ENCODE data around the gene USP32.
"Not testable (repeated sequence)": the region's sequence is repeated elsewhere in the genome, so short reads cannot be mapped to it uniquely, and the experiment has no call there.

Gene USP32

GRCh38 chr17:60327134-60327900, 64.6 kb downstream of the USP32 start:
- no peak for DNase-seq

- no peak for DNase-seq
Measured at GRCh38 chr17:60326702-60327101, 65.2 kb downstream of the USP32 start.

DNA sequence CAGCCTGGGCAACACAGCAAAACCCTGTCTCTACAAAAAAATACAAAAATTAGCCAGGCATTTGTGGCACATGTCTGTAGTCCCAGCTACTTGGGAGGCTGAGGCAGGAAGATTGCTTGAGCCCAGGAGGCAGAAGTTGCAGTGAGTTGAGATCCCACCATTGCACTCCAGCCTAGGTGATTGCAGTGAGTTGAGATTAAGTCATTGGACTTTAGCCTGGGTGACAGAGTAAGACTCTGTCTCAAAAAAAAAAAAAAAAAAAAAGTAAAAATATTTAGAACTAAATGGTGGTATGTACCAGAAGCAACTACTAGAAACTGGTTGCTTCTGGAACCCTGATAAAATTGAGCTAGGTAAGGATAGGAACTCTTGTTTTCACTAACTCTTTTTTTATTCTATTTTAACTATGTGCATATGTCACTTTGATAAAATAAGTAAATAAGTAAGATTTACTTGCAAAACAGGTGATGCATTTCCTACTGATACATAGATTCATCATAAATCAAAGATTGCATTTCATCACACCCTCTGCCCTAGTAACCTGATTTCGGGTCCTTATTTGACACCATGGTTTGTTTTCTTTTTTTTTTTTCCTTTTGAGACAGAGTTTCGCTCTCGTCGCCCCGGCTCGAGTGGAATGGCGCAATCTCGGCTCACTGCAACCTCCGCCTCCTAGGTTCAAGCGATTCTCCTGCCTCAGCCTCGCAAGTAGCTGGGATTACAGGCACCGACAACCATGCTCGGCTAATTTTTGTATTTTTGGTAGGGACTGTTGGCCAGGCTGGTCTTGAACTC, 66.0 kb downstream of the USP32 start:
- DNase-seq: no peak

DNA sequence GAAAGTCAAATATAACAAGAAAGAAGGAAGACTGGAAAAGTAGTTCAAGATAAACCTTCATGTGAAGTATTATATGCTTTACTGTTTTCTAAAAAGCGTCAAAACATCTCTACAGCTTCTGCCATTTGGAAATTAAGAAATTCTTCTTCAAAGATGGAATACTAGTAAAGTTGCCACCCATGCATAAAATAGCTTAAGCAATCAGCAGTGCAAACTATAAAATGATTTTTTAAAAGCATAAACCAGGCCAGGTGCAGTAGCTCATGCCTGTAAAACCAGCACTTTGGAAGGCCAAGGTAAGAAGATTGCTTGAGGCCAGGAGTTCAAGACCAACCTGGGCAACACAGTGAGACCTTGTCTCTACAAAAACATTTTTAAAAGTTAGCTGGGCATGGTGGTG, 68.2 kb downstream of the USP32 start:
- DNase-seq: no peak

GRCh38 chr17:60322056-60322387, 69.9 kb downstream of the USP32 start:
- DNase-seq: no peak

DNA sequence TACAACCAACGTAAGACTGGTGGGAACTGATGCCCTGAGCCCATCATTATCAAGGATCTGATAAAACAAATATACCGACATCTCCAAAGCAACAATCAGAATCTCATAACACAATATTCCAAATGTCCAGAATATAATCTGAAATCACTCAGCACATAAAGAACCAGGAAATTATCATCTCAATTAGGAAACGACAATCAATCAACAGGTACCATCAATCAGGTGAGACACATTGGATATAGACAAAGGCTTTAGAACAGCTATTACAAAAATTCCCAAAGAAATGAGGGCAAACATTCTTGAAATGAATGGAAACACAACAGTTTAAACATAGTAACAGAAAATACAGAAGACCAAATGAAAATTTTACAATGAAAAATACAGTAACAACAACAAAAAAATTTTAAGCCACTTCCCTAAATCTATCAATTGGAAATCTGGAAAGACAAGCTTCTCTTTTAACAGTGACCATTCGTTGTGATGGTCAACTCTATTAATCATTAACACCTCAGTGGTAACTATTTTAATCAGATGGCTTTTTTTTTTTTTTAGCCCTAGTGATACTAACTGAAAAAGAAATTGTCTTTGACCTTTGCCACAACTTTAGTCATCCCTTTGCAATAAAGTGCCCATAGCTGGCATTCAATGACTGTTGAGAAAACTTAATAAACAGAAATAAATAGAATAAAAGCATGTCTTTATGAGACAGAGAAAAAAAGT, 70.4 kb downstream of the USP32 start:
- no peak for DNase-seq

GRCh38 chr17:60318830-60319229, 73.1 kb downstream of the USP32 start:
- DNase-seq: no peak

DNA sequence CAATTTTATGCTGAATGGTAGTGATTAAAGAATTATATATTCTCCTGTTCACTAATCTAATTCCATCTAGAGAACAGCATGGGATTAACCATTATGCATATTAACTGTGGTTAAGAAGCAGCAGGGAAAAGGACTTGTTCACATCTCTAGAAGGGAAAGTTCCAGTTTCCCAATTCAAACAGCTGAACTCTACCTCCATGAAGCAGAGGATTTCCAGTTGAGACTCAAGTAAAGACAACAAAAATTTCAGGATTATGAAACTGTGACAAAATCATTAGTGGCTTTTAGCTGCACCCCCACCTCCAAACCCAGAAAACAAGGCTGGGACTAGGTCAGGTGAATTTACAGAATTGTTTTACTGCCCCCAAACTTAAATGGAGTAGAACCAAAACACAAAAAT, 73.6 kb downstream of the USP32 start:
- no peak for DNase-seq

GRCh38 chr17:60315650-60316049, 76.3 kb downstream of the USP32 start:
- DNase-seq: no peak

- DNase-seq: not testable (repeated sequence)
Measured at GRCh38 chr17:60314900-60315299, 77.0 kb downstream of the USP32 start.

GRCh38 chr17:60314423-60314822, 77.5 kb downstream of the USP32 start:
- DNase-seq: no peak

GRCh38 chr17:60311936-60312335, 80.0 kb downstream of the USP32 start:
- no peak for DNase-seq

DNA sequence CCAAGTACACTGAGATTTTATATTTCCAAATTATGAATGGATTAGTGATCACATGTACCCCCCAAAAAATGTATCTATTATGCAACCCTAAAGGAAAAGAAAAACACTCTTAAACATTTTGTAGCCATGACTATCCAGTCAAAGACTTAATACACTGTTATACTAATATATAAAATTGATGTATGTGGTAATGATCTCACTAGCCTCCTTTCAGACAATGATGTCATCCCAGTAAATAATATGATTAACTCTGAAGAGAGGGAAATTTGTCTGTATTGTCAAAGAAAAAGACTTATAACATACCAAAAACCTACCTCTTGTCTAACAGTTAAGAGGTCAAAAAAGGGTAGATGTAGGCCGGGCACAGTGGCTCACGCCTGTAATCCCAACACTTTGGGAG, 80.7 kb downstream of the USP32 start:
- no peak for DNase-seq

DNA sequence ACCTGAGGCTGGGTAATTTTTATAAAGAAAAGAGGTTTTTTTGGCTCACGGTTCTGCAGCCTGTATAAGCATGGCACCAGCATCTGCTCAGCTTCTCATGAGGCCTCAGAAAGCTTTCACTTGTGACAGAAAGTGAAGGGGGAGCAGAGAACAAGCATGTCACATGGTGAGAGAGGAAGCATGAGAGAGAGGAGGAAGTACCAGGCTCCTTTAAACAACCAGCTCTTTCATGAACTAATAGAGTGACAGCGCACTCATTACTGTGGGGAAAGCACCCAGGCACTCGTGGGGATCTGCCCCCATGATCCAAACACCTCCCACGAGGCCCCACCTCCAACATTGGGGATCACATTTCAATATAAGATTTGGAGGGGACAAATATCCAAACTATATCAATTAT, 86.8 kb downstream of the USP32 start:
- no peak for DNase-seq

DNA sequence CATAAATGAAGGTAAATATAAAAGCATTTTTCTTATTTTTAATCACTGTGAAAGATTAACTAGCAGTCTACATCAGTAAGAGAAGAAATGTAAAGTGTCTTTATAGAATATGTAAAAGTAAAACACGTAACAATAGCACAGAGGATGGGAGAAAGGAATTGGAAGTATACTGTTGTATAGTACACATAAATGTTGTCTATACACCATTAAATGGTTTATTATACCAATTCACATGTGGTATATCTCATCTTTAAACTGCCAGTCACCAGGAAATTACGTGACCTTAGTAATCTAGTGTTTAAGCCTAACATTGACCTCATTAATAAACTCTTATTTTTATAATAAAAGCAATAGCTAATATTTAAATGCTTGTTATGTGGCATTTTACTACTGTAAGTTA, 87.4 kb downstream of the USP32 start:
- no peak for DNase-seq

- DNase-seq: no peak
Measured at GRCh38 chr17:60303406-60304099, 88.4 kb downstream of the USP32 start.

DNA sequence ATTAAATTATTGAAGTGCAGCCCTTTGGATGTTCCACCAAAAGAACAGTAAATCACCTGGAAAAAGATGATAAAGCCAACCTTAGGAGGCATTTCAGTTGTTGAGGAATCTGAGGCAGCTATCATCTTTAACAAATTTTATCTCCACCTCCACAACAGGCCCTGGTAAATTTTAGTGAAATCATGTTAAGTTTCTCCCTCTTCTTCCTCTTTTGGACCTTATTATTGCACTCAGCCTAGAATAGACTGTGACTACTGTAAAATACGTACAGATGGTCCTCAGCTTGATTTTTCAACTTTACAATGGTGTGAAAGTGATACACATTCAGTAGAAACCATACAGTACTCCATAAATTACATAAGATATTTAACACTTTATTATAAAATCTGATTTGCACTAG, 90.3 kb downstream of the USP32 start:
- no peak for DNase-seq

DNA sequence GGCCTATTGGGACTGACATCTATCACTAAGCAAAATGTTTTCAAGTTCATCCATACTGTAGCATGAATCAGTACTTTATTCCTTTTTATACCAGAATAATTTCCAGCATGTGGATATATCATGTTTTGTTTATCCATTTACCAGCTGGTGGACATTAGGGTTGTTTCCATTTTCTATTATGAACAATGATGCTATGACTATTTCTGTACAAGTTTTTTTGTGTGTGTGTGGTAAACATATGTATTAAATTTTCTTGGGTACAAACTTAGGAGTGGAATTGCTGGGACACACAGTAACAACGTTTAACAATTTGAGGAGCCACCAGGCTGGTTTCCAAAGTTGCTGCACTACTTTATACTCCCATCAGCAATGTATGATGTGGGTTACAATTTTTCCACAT, 91.0 kb downstream of the USP32 start:
- no peak for DNase-seq

GRCh38 chr17:60300011-60300410, 91.9 kb downstream of the USP32 start:
- no peak for DNase-seq

DNA sequence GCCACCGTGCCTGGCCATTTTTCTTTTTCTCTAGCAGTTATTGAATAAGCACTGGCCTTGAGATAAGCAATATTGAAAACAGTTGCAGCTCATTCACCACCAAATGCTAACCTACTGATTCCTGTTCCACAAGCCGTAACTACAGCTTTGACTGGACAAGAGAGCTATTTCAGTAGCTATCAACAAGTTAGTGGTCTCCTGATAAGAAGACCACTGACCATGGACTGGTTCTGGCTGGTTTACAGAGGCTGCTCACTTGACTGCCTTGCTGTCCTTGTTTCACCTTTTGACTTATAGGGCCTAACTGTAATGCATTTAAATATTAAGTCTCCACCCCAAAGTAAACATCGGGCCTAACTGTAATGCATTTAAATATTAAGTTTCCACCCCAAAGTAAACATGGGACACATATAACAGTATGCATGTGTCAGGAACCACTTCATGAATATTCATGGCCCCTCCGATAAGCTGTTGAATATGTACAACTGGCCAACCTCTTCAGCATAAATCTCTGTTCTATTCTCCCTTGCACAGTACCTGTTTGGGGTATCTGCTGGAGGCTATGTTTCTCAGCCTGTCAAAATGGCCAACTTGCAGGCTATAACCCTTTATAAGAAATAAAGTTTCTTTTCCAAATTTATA, 94.1 kb downstream of the USP32 start:
- no peak for DNase-seq

- no peak for DNase-seq
Measured at GRCh38 chr17:60296177-60296576, 95.8 kb downstream of the USP32 start.

DNA sequence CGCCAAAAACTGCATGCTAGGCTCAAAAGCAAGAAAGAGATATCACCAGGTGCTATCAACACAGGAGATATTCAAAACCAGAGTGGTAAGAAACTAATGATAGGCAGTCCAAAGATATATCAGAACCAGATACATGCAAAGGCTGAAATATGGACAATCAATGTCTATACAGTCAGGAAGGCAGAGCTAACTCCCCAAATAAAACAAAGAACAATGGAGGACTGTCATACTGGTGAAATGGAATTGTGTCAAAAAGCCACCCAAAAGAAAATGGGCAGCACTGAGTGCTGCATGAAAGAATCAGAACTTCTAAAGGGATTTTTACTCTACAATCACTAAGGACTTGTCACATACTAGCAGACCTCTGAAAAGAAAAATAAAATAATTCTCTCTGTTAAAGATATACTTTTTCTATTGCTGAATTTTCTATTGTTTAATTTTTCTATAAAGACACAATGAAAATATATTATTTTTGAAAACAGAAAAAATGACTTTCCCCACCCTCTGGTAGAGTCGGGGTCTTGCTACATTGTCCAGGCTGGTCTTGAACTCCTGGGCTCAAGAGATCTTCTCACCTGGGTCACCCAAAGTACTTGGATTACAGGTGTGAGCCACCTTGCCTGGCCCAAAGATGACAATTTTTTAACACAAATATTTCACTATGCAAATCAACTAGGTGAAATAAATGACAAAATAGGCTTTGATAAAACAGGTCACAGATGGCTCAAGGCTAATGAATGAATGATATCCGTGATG, 98.2 kb downstream of the USP32 start:
- DNase-seq: no peak
